MM.1S (cell line): ENCODE measurements around the gene ZNF22.

Experiments used
- DNase-seq: peaks from one replicate; pipeline ENCODE4 v3.0.0-alpha.2; 2015
- H2AFZ ChIP-seq: fragments of 300-600 bp; sonication (generic); 2 replicates; pipeline ENCODE4 v1.6.0; 2016; ENCODE audit warnings: antibody characterized with exemption, low read length
- H3F3A ChIP-seq: fragments of 300-600 bp; sonication (generic); 2 replicates; pipeline ENCODE4 v1.6.1; 2016; ENCODE audit warnings: mild to moderate bottlenecking, antibody characterized with exemption, low read length, moderate library complexity, mixed read lengths; ENCODE audit not compliant: insufficient read depth
- H3K27ac ChIP-seq: fragments of 300-600 bp; sonication (generic); 2 replicates; pipeline ENCODE4 v1.5.1; 2016; ENCODE audit warnings: mild to moderate bottlenecking, low read length
- H3K27me3 ChIP-seq: fragments of 300-600 bp; sonication (generic); replicated peaks from 2 replicates; pipeline ENCODE4 v1.6.0; 2016; ENCODE audit warnings: low read length; ENCODE audit not compliant: insufficient read depth
- H3K36me3 ChIP-seq: fragments of 300-600 bp; sonication (generic); replicated peaks from 2 replicates; pipeline ENCODE4 v1.6.1; 2016; ENCODE audit warnings: mild to moderate bottlenecking, low read length, mixed read lengths; ENCODE audit not compliant: insufficient read depth
- H3K4me1 ChIP-seq: fragments of 300-600 bp; sonication (generic); 2 replicates; pipeline ENCODE4 v1.6.1; 2016; ENCODE audit warnings: low read length, mixed read lengths
- H3K4me2 ChIP-seq: fragments of 300-600 bp; sonication (generic); 2 replicates; pipeline ENCODE4 v1.6.0; 2016; ENCODE audit warnings: low read depth, low read length
- H3K4me3 ChIP-seq: fragments of 300-600 bp; sonication (generic); 2 replicates; pipeline ENCODE4 v1.5.1; 2016; ENCODE audit warnings: low read length, mixed read lengths
- H3K79me2 ChIP-seq: fragments of 300-600 bp; sonication (generic); 2 replicates; pipeline ENCODE4 v1.6.1; 2016; ENCODE audit warnings: mixed run types, low read length, mixed read lengths
- H3K9ac ChIP-seq: fragments of 300-600 bp; sonication (generic); 2 replicates; pipeline ENCODE4 v1.6.1; 2016; ENCODE audit warnings: low read length, mixed read lengths
- H3K9me2 ChIP-seq: fragments of 300-600 bp; sonication (generic); replicated peaks from 2 replicates; pipeline ENCODE4 v1.6.1; 2016; ENCODE audit warnings: mild to moderate bottlenecking, low read length, mixed read lengths; ENCODE audit not compliant: insufficient read depth
- H3K9me3 ChIP-seq: fragments of 300-600 bp; sonication (generic); replicated peaks from 2 replicates; pipeline ENCODE4 v1.6.1; 2016; ENCODE audit warnings: mild to moderate bottlenecking, low read length, mixed read lengths; ENCODE audit not compliant: insufficient read depth
- H4K20me1 ChIP-seq: fragments of 300-600 bp; sonication (generic); 2 replicates; pipeline ENCODE4 v1.6.1; 2016; ENCODE audit warnings: mild to moderate bottlenecking, low read length, moderate library complexity, mixed read lengths; ENCODE audit not compliant: insufficient read depth
- CTCF ChIP-seq: fragments of 300-600 bp; sonication (generic); IDR thresholded peaks from 2 replicates; pipeline ENCODE4 v1.5.1; 2016; ENCODE audit warnings: antibody characterized with exemption, low read length, mixed read lengths
- EZH2 ChIP-seq: fragments of 300-600 bp; sonication (generic); optimal IDR thresholded peaks from 2 replicates; pipeline ENCODE3; 2017; ENCODE audit warnings: low read depth, mild to moderate bottlenecking, antibody characterized with exemption, low read length, mixed read lengths
- EZH2phosphoT487 ChIP-seq: fragments of 300-600 bp; sonication (generic); IDR thresholded peaks from 2 replicates; pipeline ENCODE4 v1.6.1; 2018; ENCODE audit warnings: antibody characterized with exemption, low read length

The ZNF22 gene

GRCh38 chr10:44969854-44970253 lies 30.9 kb upstream of the ZNF22 start:
- peaks cover 61% of the 10 kb centered on the region for H3K4me1 ChIP-seq
- H3K79me2 ChIP-seq: peaks cover 70% of the 10 kb centered on the region
- no peak overlapping the region for H3K9ac ChIP-seq
- DNase-seq: no peak
- peaks cover 14% of the 10 kb centered on the region for H3K36me3 ChIP-seq
- H3K4me3 ChIP-seq: no peak overlapping the region
- no peaks in the 10 kb centered on the region for H3K9me2 ChIP-seq
- no peaks in the 10 kb centered on the region for H4K20me1 ChIP-seq
- TF ChIP-seq CTCF (no peak), EZH2phosphoT487 (no peak), EZH2 (no peak)
- H3K27me3 ChIP-seq: no peaks in the 10 kb centered on the region
- no peaks in the 10 kb centered on the region for H3K9me3 ChIP-seq
- H2AFZ ChIP-seq: no peak overlapping the region
- peaks cover 29% of the 10 kb centered on the region for H3F3A ChIP-seq
- H3K4me2 ChIP-seq: no peak overlapping the region
- H3K27ac ChIP-seq: no peak overlapping the region

DNA sequence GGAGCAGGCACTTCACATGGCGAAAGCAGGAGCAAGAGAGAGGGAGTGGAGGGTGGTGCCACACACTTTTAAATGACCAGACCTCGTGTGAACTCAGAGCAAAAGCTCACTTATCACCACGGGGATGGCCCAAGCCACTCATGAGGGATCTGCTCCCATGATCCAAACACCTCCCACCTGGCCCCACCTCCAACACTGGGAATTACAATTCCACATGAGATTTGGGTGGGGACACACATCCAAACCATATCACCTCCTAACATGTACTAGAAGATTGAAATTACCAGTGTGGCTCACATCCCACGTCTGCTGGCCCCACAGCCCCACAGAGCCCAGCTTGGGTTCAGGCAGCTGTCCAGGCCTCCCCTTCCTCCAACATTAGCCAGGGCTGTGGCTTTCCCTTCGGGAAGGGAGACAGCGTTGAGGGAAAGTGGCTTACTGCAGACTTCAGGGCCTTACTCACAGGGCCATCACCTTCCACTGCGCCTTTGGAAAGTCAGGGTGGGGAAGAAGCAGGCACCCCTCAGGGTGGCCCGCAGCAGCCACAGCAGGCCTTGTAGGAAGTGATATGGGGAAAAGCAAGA lies 29.8 kb upstream of the ZNF22 start:
- no peak overlapping the region for H3K4me2 ChIP-seq
- no peak for DNase-seq
- peaks cover 14% of the 10 kb centered on the region for H3K36me3 ChIP-seq
- H3K4me1 ChIP-seq: peaks cover 55% of the 10 kb centered on the region
- peaks cover 63% of the 10 kb centered on the region for H3K79me2 ChIP-seq
- TF ChIP-seq EZH2phosphoT487: no peak
- no peak for TF ChIP-seq EZH2
- no peak for TF ChIP-seq CTCF
- no peak overlapping the region for H3K27ac ChIP-seq
- no peaks in the 10 kb centered on the region for H3K27me3 ChIP-seq
- H3F3A ChIP-seq: peaks cover 30% of the 10 kb centered on the region
- no peak overlapping the region for H3K9ac ChIP-seq
- H3K9me2 ChIP-seq: no peaks in the 10 kb centered on the region
- H2AFZ ChIP-seq: no peak overlapping the region
- H3K9me3 ChIP-seq: no peaks in the 10 kb centered on the region
- H3K4me3 ChIP-seq: no peak overlapping the region
- H4K20me1 ChIP-seq: no peaks in the 10 kb centered on the region

GRCh38 chr10:44971434-44971833 lies 29.3 kb upstream of the ZNF22 start:
- H3K4me2 ChIP-seq: no peak overlapping the region
- peaks cover 63% of the 10 kb centered on the region for H3K79me2 ChIP-seq
- H3K9me2 ChIP-seq: no peaks in the 10 kb centered on the region
- TF ChIP-seq CTCF (no peak), EZH2 (no peak)
- H4K20me1 ChIP-seq: no peaks in the 10 kb centered on the region
- H3K4me3 ChIP-seq: no peak overlapping the region
- H3K27me3 ChIP-seq: no peaks in the 10 kb centered on the region
- no peak overlapping the region for H2AFZ ChIP-seq
- H3K27ac ChIP-seq: no peak overlapping the region
- H3K4me1 ChIP-seq: peaks cover 55% of the 10 kb centered on the region
- no peaks in the 10 kb centered on the region for H3K9me3 ChIP-seq
- H3K36me3 ChIP-seq: peaks cover 14% of the 10 kb centered on the region
- H3K9ac ChIP-seq: no peak overlapping the region
- H3F3A ChIP-seq: peaks cover 32% of the 10 kb centered on the region
- DNase-seq: no peak
